Osteoblast (primary cell): ENCODE data around the gene L3MBTL3. TPM values are rescaled to one million over a fixed set of nuclear protein-coding genes. Genes with fewer than 3 reads are reported as not detected.
"Not testable (repeated sequence)": the region's sequence is repeated elsewhere in the genome, so short reads cannot be mapped to it uniquely, and the experiment has no call there.

Experiments used
- DNase-seq: peaks from one replicate; pipeline ENCODE4 v3.0.0; 2011; ENCODE audit warnings: low spot score, mixed read lengths; ENCODE audit not compliant: insufficient read length; ENCODE audit errors: missing footprints
- H2AFZ ChIP-seq: 2 replicates; pipeline ENCODE4 v1.6.0; 2011; ENCODE audit warnings: mild to moderate bottlenecking, low read length
- H3K27ac ChIP-seq: 2 replicates; pipeline ENCODE4 v1.5.1; 2011; ENCODE audit warnings: mild to moderate bottlenecking, low read depth, low read length, moderate library complexity
- H3K27me3 ChIP-seq: 2 replicates; pipeline ENCODE4 v1.6.0; 2012; ENCODE audit warnings: mild to moderate bottlenecking, control low read depth, inconsistent platforms, low read length, moderate library complexity; ENCODE audit not compliant: insufficient read depth
- H3K36me3 ChIP-seq: 2 replicates; pipeline ENCODE4 v1.5.1; 2011; ENCODE audit warnings: mild to moderate bottlenecking, low read length, control low read depth, moderate library complexity; ENCODE audit not compliant: insufficient read depth
- H3K4me1 ChIP-seq: 2 replicates; pipeline ENCODE4 v1.5.1; 2011; ENCODE audit warnings: mild to moderate bottlenecking, low read length, control low read depth, moderate library complexity; ENCODE audit not compliant: insufficient read depth
- H3K4me2 ChIP-seq: 2 replicates; pipeline ENCODE4 v1.6.0; 2011; ENCODE audit warnings: mild to moderate bottlenecking, low read length; ENCODE audit not compliant: insufficient read depth
- H3K4me3 ChIP-seq: fragments of 200-600 bp; sonication (generic); 3 replicates; pipeline ENCODE4 v1.5.1; 2012; ENCODE audit warnings: mild to moderate bottlenecking, low read length, inconsistent platforms; ENCODE audit not compliant: insufficient read depth
- H3K79me2 ChIP-seq: 2 replicates; pipeline ENCODE4 v1.6.0; 2012; ENCODE audit warnings: mild to moderate bottlenecking, low read length, control low read depth, inconsistent platforms; ENCODE audit not compliant: insufficient read depth
- H3K9me3 ChIP-seq: 2 replicates; pipeline ENCODE4 v1.5.1; 2011; ENCODE audit warnings: low read depth, low read length, control low read depth
- H4K20me1 ChIP-seq: 2 replicates; pipeline ENCODE4 v1.6.0; 2012; ENCODE audit warnings: mild to moderate bottlenecking, low read length, control low read depth; ENCODE audit not compliant: insufficient read depth
- CTCF ChIP-seq: IDR thresholded peaks from 2 replicates; pipeline ENCODE4 v1.5.1; 2011; ENCODE audit warnings: mild to moderate bottlenecking, low read depth, low read length, moderate library complexity; ENCODE audit errors: extremely low read depth
- total RNA-seq: library from RNA; depleted of rRNA; stranded (reverse); fragments of >200 nt; gene quantifications from 2 replicates; pipeline ENCODE4 v1.2.3, GENCODE V29; 2012

L3MBTL3 gene
- total RNA-seq, 1 donor = 8.7 TPM

GRCh38 chr6:130164251-130164650 lies 145.9 kb downstream of the L3MBTL3 start:
- H3K4me2 ChIP-seq = no peak overlapping the region
- no peaks in the 10 kb centered on the region for H3K79me2 ChIP-seq
- no peak overlapping the region for H3K4me3 ChIP-seq
- H3K27ac ChIP-seq = no peak overlapping the region
- no peaks in the 10 kb centered on the region for H3K4me1 ChIP-seq
- DNase-seq = no peak
- H4K20me1 ChIP-seq = no peaks in the 10 kb centered on the region
- H2AFZ ChIP-seq = no peak overlapping the region
- no peaks in the 10 kb centered on the region for H3K9me3 ChIP-seq
- no peaks in the 10 kb centered on the region for H3K36me3 ChIP-seq
- TF ChIP-seq CTCF = no peak
- H3K27me3 ChIP-seq = no peaks in the 10 kb centered on the region

- Histone ChIP-seq H2AFZ (no peak overlapping the region), H3K27ac (no peak overlapping the region)
- no peak for TF ChIP-seq CTCF
Observed at GRCh38 chr6:130167655-130168054, 149.3 kb downstream of the L3MBTL3 start.

GRCh38 chr6:130170160-130170559 lies 151.8 kb downstream of the L3MBTL3 start:
- not testable (repeated sequence) for H3K27me3 ChIP-seq, H3K79me2 ChIP-seq, H3K9me3 ChIP-seq, H2AFZ ChIP-seq, H3K36me3 ChIP-seq, H3K4me1 ChIP-seq, H3K4me2 ChIP-seq, H4K20me1 ChIP-seq, DNase-seq, H3K4me3 ChIP-seq, H3K27ac ChIP-seq

More at GRCh38 chr6:130167655-130168054, 149.3 kb downstream of the L3MBTL3 start:
- H3K9me3 ChIP-seq = no peaks in the 10 kb centered on the region
- H4K20me1 ChIP-seq = no peaks in the 10 kb centered on the region
- no peaks in the 10 kb centered on the region for H3K36me3 ChIP-seq
- no peak overlapping the region for H3K4me2 ChIP-seq
- no peak overlapping the region for H3K4me3 ChIP-seq
- H3K79me2 ChIP-seq = no peaks in the 10 kb centered on the region
- no peaks in the 10 kb centered on the region for H3K4me1 ChIP-seq
- H3K27me3 ChIP-seq = no peaks in the 10 kb centered on the region
- DNase-seq = no peak

GRCh38 chr6:130173377-130174004 lies 155.1 kb downstream of the L3MBTL3 start:
- not testable (repeated sequence) for H3K4me2 ChIP-seq, DNase-seq, H3K27ac ChIP-seq, H3K9me3 ChIP-seq, H3K36me3 ChIP-seq, H4K20me1 ChIP-seq, H3K4me1 ChIP-seq, H3K4me3 ChIP-seq, H3K27me3 ChIP-seq, H3K79me2 ChIP-seq, H2AFZ ChIP-seq

- TF ChIP-seq CTCF = no peak
- Histone ChIP-seq H3K4me3 (no peak overlapping the region), H3K27me3 (no peaks in the 10 kb centered on the region), H3K36me3 (no peaks in the 10 kb centered on the region), H3K79me2 (no peaks in the 10 kb centered on the region), H3K27ac (no peak overlapping the region), H4K20me1 (no peaks in the 10 kb centered on the region), H3K4me2 (no peak overlapping the region), H3K9me3 (no peaks in the 10 kb centered on the region), H2AFZ (no peak overlapping the region), H3K4me1 (peaks cover 10% of the 10 kb centered on the region)
- no peak for DNase-seq
Observed at GRCh38 chr6:130176378-130176777, 158.0 kb downstream of the L3MBTL3 start.
